Mucosa of rectum (tissue), 2 donors: ENCODE data around the gene ENTPD6.
A peak's percentile ranks its signal among the peaks of the same experiment; 100 is the strongest.
"Not testable (repeated sequence)": the region's sequence is repeated elsewhere in the genome, so short reads cannot be mapped to it uniquely, and the experiment has no call there.

ENCODE experiments used
- H3K27ac ChIP-seq, 2 donors: one replicate each; pipeline ENCODE4 v1.7.0; 2013; ENCODE audit warnings: inconsistent platforms in 2 of 2, low read depth in 2 of 2, low read length in 2 of 2
- H3K27me3 ChIP-seq, 2 donors: one replicate each; pipeline ENCODE4 v1.7.0; 2013; ENCODE audit warnings: low read length in 2 of 2; ENCODE audit not compliant: control insufficient read depth in 2 of 2, insufficient read depth in 2 of 2
- H3K36me3 ChIP-seq, 2 donors: one replicate each; pipeline ENCODE4 v1.7.0; 2013; ENCODE audit warnings: low read length in 2 of 2; ENCODE audit not compliant: control insufficient read depth in 2 of 2, insufficient read depth in 2 of 2
- H3K4me1 ChIP-seq, 2 donors: one replicate each; pipeline ENCODE4 v1.7.0; 2013; ENCODE audit warnings: low read length in 2 of 2, mild to moderate bottlenecking in 1 of 2; ENCODE audit not compliant: control insufficient read depth in 2 of 2, insufficient read depth in 2 of 2
- H3K4me3 ChIP-seq, 2 donors: one replicate each; pipeline ENCODE4 v1.7.0; 2013; ENCODE audit warnings: low read length in 2 of 2
- H3K9ac ChIP-seq, 2 donors: one replicate each; pipeline ENCODE4 v1.7.0; 2013; ENCODE audit warnings: low read length in 2 of 2, low read depth in 1 of 2, mild to moderate bottlenecking in 1 of 2
- H3K9me3 ChIP-seq, 2 donors: one replicate each; pipeline ENCODE4 v1.7.0; 2013; ENCODE audit warnings: low read length in 2 of 2; ENCODE audit not compliant: control insufficient read depth in 2 of 2
- donor health status: healthy.
- donor health status: Normal muscosa, but diverticular disease.

ENTPD6 gene

DNA sequence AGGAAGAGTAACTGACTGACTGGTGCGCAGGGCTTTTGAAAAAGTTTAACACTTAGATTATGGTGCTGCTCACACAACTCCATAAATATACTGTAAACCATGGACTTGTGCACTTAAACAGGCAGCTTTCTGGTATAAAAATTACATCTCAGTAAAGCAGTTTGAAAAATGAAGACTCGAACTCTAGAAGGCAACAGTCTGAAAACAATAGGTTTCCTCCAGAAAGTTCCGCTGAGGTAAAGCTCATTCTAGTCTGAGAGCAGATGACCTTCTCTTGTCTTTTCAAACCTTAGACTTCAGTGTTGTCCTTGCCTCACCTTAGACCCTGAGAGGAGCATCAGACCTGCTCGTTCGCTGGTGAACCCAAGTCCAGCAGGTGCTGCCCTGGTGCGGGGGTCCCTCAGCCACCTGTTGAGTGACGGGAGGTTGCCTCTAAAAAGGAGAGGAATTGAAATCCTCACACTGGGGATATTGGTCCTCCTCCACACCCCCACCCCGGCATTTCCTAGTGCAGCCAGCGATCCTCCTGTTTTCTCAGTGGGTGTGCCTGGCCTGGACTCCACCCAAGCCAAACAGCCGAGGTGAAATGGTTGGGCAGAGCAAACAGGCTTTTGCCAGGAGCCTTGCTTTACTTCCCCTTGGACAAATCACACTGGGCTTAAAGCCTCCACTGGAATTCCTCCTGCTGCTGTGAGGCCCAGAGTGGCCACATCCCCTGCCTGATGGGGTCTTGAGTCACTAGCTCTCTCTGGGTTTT lies 37.7 kb downstream of the ENTPD6 start:
- H3K4me3 ChIP-seq = peak overlapping the region; percentile 52 to 71
- peak overlapping the region; percentile 65 to 73 for H3K9ac ChIP-seq
- no peaks in the 10 kb centered on the region for H3K9me3 ChIP-seq
- H3K27me3 ChIP-seq = no peaks in the 10 kb centered on the region
- peaks cover 18 to 54% of the 10 kb centered on the region in 2 donors for H3K4me1 ChIP-seq
- H3K27ac ChIP-seq = peak overlapping the region; percentile 94 to 97
- H3K36me3 ChIP-seq = no peaks in the 10 kb centered on the region

DNA sequence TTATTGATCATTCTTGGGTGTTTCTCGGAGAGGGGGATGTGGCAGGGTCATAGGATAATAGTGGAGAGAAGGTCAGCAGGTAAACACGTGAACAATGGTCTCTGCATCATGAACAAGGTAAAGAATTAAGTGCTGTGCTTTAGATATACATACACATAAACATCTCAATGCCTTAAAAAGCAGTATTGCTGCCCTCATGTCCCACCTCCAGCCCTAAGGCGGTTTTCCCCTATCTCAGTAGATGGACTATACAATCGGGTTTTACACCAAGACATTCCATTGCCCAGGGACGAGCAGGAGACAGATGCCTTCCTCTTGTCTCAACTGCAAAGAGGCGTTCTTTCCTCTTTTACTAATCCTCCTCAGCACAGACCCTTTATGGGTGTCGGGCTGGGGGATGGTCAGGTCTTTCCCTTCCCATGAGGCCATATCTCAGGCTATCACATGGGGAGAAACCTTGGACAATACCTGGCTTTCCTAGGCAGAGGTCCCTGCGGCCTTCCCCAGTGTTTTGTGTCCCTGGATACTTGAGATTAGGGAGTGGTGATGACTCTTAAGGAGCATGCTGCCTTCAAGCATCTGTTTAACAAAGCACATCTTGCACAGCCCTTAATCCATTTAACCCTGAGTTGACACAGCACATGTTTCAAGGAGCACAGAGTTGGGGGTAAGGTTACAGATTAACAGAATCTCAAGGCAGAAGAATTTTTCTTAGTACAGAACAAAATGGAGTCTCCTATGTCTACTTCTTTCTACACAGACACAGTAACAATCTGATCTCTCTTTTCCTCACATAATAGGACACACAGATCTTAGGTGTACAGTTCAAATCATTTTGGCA lies 38.7 kb downstream of the ENTPD6 start:
- H3K4me1 ChIP-seq = peaks cover 18 to 59% of the 10 kb centered on the region in 2 donors
- H3K9ac ChIP-seq = peak overlapping the region; percentile 49 to 62
- not testable (repeated sequence) for H3K27me3 ChIP-seq, H3K9me3 ChIP-seq, H3K36me3 ChIP-seq
- peak overlapping the region; percentile 17 to 56 for H3K4me3 ChIP-seq
- H3K27ac ChIP-seq = peak overlapping the region; percentile 94 to 97

DNA sequence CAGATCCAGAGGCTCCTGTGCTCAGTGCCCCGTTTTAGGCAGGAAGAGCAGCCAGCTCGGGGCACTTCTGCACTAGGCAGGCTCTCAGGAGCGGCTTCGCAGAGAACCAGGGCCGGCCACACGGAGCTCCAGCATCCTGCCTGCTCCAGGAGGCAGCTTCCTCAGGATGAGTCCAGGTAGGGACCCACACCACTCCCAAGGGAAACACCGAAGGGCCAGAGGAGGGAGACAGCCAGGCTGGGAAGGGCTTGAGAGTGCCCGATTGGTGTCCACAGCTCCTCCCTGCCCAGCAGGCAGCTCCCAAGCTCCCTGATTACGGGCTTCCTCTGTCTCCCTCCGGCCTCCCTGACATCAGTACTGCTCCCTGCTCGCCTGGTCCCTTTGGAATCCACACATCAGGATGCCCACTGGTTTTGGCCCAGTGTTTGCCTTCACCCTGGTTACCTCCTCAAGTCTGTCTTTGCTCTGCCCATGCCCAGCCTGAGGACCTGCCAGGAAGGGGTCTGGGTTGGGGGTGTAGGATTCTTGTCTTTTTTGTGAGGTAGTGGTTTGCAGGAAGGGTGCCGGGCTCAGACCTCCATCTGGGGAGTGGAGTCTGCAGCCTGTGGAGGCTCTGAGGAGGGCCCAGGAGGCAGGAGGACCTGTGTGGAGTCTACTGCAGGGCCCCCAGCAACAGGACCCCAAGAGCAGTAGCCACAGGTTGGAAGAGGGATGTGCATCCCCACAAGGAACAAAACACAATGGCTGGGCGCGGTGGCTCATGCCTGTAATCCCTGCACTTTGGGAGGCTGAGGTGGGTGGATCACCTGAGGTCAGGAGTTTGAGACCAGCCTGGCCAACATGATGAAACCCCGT lies 41.2 kb downstream of the ENTPD6 start:
- no peak overlapping the region for H3K4me3 ChIP-seq
- peak overlapping the region in 1 of 2 donors; percentile 26 for H3K9ac ChIP-seq
- H3K9me3 ChIP-seq = no peaks in the 10 kb centered on the region
- H3K27ac ChIP-seq = peak overlapping the region in 1 of 2 donors; percentile 27
- H3K4me1 ChIP-seq = peaks cover 13 to 51% of the 10 kb centered on the region in 2 donors
- no peaks in the 10 kb centered on the region for H3K27me3 ChIP-seq
- peaks cover 0 to 1% of the 10 kb centered on the region in 2 donors for H3K36me3 ChIP-seq

DNA sequence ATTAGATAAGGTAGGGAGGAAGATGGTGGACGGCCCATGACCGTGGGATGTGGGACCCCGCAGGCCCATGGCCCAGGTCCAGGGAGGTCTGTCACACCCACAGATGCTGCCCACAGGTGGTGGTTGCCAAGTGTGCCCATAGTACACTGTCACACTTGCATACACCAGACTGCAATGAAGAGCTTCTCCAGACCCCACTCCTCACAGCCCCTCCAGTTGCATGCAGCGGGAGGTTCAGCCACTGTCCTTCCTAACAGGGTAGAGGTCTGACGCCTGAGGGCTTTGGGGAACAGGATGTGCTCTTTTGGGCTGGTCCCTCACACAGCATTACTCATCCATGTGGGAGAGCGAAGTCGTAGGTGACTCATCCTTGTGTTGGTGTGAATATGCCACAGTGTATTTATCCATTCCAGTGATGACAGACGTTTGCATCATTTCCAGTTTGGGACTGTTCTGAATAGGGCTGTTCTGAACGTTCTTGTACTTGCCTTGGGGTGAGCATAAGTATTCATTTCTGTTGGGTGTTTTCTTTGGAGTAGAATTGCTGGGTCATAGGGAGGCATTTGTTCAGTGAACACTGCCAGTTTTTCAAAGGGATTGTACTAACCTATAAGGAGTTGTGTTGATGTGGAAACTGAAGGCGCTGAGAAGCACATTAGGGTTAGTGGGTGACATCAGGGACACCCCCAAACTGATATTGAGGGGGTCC lies 42.3 kb downstream of the ENTPD6 start:
- Histone ChIP-seq H3K4me1 (peaks cover 12 to 47% of the 10 kb centered on the region in 2 donors), H3K27ac (peak overlapping the region; percentile 28 to 82), H3K36me3 (peaks cover 0 to 1% of the 10 kb centered on the region in 2 donors), H3K4me3 (no peak overlapping the region), H3K27me3 (no peaks in the 10 kb centered on the region), H3K9me3 (no peaks in the 10 kb centered on the region), H3K9ac (no peak overlapping the region)

DNA sequence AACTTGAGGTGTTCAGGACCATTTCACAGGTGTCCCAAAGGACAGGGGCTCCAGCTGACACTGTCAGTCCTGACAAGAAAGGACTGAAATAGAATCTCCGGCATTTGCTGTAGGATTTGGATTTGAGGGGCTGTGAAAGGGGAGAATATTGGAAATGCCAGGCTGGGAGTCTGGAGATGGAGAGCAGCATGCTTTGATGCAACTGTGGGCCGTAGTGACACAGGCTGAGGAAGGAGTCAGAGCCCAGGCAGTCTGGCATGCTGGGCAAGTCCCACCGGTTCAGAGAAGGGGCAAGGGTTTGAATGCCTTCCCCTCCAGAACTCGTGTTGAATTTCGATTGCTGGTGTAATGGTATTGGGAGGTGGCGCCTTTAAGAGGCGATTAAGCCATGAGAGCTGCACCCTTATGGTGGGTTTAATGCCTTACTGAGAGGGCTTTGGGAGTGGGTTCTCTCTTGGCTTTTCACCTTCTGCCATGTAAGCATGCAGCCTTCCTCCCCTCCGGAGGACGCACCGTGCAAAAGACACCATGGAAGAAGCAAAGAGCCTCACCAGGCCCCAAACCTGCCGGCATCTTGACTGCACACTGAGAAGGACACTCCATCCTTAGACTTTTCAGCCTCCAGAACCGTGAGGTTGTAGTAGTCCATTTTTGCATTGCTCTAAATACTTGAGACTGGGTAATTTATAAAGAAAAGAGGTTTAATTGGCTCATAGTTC lies 43.0 kb downstream of the ENTPD6 start:
- Histone ChIP-seq H3K9me3 (no peaks in the 10 kb centered on the region), H3K27me3 (no peaks in the 10 kb centered on the region), H3K36me3 (peaks cover 0 to 1% of the 10 kb centered on the region in 2 donors), H3K27ac (peak overlapping the region in 1 of 2 donors; percentile 82), H3K4me3 (no peak overlapping the region), H3K4me1 (peaks cover 7 to 43% of the 10 kb centered on the region in 2 donors), H3K9ac (no peak overlapping the region)

DNA sequence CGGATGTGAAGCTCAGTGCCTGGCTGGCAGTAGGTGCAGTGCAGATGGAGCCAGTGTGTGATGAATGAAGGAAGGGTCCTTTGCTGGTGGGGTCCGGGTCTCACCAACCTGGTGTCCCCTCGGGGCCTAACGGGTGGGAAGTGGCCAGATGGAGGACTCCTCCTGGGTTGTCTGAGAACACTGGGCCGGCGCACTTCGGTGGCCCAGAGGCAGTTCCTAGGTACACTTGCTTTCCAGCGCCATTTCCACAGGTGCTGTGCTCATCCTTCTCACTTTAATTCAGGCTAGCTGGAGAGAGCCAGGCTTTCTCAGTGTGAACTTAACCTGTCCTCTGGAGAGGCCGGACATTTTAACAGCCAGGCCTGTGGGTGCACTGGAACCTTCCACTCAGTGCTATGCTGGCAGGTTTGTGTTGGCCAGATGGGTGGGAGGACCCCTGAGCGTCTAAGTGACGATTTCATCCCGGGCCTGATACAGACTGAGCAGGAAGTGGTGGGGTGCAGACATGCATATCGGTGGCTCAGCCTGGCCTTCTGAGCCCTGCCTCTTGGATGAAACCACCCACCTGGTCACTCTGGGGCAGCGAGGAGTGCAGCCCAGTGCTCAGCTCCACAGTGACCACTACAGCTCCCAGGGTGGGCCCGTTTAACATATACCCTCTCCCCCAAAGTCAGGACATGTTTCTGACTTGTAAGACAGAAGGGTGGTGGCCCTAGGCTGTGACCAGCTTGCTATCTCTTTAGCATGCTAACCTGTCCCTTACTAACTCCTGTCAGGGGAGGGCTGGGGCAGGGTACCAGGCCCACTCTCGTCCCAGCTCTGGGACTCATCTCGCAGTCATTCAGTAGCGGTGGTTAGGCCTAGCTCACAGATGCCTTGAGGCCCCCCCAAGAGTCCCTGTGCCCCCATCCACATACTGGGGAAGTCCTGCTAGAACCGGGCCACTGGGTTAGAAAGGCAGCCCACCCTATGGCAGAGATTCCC lies 44.2 kb downstream of the ENTPD6 start:
- Histone ChIP-seq H3K9me3 (no peaks in the 10 kb centered on the region), H3K4me1 (peaks cover 2 to 33% of the 10 kb centered on the region in 2 donors), H3K27ac (no peak overlapping the region), H3K9ac (no peak overlapping the region), H3K27me3 (no peaks in the 10 kb centered on the region), H3K36me3 (peaks cover 0 to 1% of the 10 kb centered on the region in 2 donors), H3K4me3 (no peak overlapping the region)

DNA sequence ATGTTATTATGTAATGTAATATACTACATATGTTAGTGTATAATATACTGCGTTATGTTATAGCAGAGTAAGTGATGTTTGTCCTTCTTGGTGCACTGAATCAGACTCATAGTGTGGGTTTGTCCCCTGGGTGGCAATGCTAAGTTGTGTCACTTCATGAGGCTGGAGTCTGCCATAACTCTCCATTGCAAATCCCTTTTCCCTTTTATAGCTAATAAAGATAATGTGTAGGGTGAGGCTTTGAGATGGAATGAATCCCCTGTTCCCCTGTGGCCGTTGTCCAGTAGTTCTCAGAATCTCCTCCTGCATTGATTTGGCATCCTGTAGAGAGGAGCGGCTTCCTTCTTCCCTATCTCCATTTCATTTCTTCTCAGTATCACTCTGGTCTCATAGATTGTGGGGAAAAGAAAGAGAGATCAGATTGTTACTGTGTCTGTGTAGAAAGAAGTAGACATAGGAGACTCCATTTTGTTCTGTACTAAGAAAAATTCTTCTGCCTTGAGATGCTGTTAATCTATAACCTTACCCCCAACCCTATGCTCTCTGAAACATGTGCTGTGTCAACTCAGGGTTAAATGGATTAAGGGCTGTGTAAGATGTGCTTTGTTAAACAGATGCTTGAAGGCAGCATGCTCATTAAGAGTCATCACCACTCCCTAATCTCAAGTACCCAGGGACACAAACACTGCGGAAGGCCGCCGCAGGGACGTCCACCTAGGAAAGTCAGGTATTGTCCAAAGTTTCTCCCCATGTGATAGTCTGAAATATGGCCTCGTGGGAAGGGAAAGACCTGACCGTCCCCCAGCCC lies 45.5 kb downstream of the ENTPD6 start:
- H3K27ac ChIP-seq = peak overlapping the region in 1 of 2 donors; percentile 11
- H3K9ac ChIP-seq, H3K27me3 ChIP-seq, H3K4me3 ChIP-seq, H3K9me3 ChIP-seq, H3K36me3 ChIP-seq: not testable (repeated sequence)
- H3K4me1 ChIP-seq = peaks cover under 1 to 30% of the 10 kb centered on the region in 2 donors

DNA sequence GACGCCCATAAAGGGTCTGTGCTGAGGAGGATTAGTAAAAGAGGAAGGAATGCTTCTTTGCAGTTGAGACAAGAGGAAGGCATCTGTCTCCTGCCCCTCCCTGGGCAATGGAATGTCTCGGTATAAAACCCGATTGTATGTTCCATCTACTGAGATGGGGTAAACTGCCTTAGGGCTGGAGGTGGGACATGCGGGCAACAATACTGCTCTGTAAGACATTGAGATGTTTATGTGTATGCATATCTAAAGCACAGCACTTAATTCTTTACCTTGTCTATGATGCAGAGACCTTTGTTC lies 46.1 kb downstream of the ENTPD6 start:
- H3K4me3 ChIP-seq, H3K9ac ChIP-seq, H3K9me3 ChIP-seq, H3K36me3 ChIP-seq, H3K27me3 ChIP-seq, H3K27ac ChIP-seq: not testable (repeated sequence)
- H3K4me1 ChIP-seq = peaks cover 6 to 30% of the 10 kb centered on the region in 2 donors
